WTC11 (cell line): ENCODE data around the gene KSR1. TPM values are rescaled to one million over a fixed set of nuclear protein-coding genes. Genes with fewer than 3 reads are reported as not detected.
"Not testable (repeated sequence)": the region's sequence is repeated elsewhere in the genome, so short reads cannot be mapped to it uniquely, and the experiment has no call there.

Source experiments
- ATAC-seq: fragments of 200-7000 bp; cut with Tn5 transposase; 2 replicates; pipeline ENCODE4 v1.10.0; 2021; ENCODE audit warnings: mild to moderate bottlenecking, moderate library complexity
- CTCF ChIA-PET: fragments of 300-600 bp; sonication (Branson Sonifier 250); formaldehyde crosslinking; loops from one replicate; lab custom pipeline; 2021; ENCODE audit warnings: antibody characterized with exemption; lab: Charles Lee
- POLR2A ChIA-PET: fragments of 350-600 bp; sonication (Branson Sonifier 250); formaldehyde crosslinking; loops from one replicate; lab custom pipeline; 2021; ENCODE audit warnings: antibody characterized with exemption; lab: Charles Lee
- DNase-seq: peaks from one replicate; pipeline ENCODE4 v3.0.0; 2021; ENCODE audit warnings: low spot score
- H3K27ac Mint-ChIP-seq: 2 replicates; pipeline ENCODE4 v1.8.0; 2021; ENCODE audit warnings: mixed read lengths
- H3K27me3 Mint-ChIP-seq: 2 replicates; pipeline ENCODE4 v1.8.0; 2021; ENCODE audit warnings: low read depth, mild to moderate bottlenecking, moderate library complexity, mixed read lengths
- H3K36me3 Mint-ChIP-seq: 2 replicates; pipeline ENCODE4 v1.8.0; 2021; ENCODE audit warnings: mixed read lengths
- H3K4me1 Mint-ChIP-seq: 2 replicates; pipeline ENCODE4 v1.8.0; 2022; ENCODE audit warnings: mixed read lengths
- H3K4me3 Mint-ChIP-seq: 2 replicates; pipeline ENCODE4 v1.8.0; 2021; ENCODE audit warnings: mild to moderate bottlenecking, moderate library complexity, mixed read lengths
- H3K9me3 Mint-ChIP-seq: 2 replicates; pipeline ENCODE4 v1.8.0; 2021; ENCODE audit warnings: mixed read lengths
- FOXK1 ChIP-seq: sonication (generic); formaldehyde crosslinking; IDR thresholded peaks from 2 replicates; pipeline ENCODE4 v1.8.0; 2022; ENCODE audit warnings: mild to moderate bottlenecking, moderate library complexity, missing genetic modification reagents
- JAZF1 ChIP-seq: fragments of 250-450 bp; sonication (Bioruptor Pico); IDR thresholded peaks from 2 replicates; pipeline ENCODE4 v1.9.0; 2021; ENCODE audit warnings: moderate library complexity, mild to moderate bottlenecking, inconsistent platforms
- NFATC4 ChIP-seq: fragments of 250-450 bp; sonication (Bioruptor Pico); IDR thresholded peaks from 2 replicates; pipeline ENCODE4 v1.9.0; 2021; ENCODE audit warnings: mild to moderate bottlenecking
- NFE2L1 ChIP-seq: sonication (generic); formaldehyde crosslinking; IDR thresholded peaks from 2 replicates; pipeline ENCODE4 v1.8.1; 2023; ENCODE audit warnings: missing genetic modification reagents
- TEAD1 ChIP-seq: sonication (generic); formaldehyde crosslinking; IDR thresholded peaks from 2 replicates; pipeline ENCODE4 v1.8.0; 2022; ENCODE audit warnings: mild to moderate bottlenecking, missing genetic modification reagents
- TP53 ChIP-seq: sonication (generic); formaldehyde crosslinking; IDR thresholded peaks from 2 replicates; pipeline ENCODE4 v1.8.1; 2023; ENCODE audit warnings: mild to moderate bottlenecking, missing genetic modification reagents
- ZBTB21 ChIP-seq: sonication (generic); formaldehyde crosslinking; IDR thresholded peaks from 2 replicates; pipeline ENCODE4 v1.8.1; 2023; ENCODE audit warnings: mild to moderate bottlenecking, missing genetic modification reagents, borderline replicate concordance
- ZNF263 ChIP-seq: sonication (generic); formaldehyde crosslinking; IDR thresholded peaks from 2 replicates; pipeline ENCODE4 v1.8.1; 2022; ENCODE audit warnings: low read depth, mild to moderate bottlenecking, moderate library complexity, missing genetic modification reagents
- ZNF423 ChIP-seq: fragments of 250-450 bp; sonication (Bioruptor Pico); IDR thresholded peaks from 2 replicates; pipeline ENCODE4 v2.1.2; 2022; ENCODE audit warnings: mild to moderate bottlenecking, moderate library complexity
- total RNA-seq: library from RNA; stranded (reverse); gene quantifications from 3 replicates; pipeline ENCODE4 v1.2.3, GENCODE V29; 2021
- TF ChIP-seq, protein P1 (sequence below): sonication (generic); formaldehyde crosslinking; IDR thresholded peaks from 2 replicates; pipeline ENCODE4 v1.8.1; 2023; ENCODE audit warnings: mild to moderate bottlenecking, missing genetic modification reagents, moderate library complexity
- TF ChIP-seq, protein P2 (sequence below): sonication (generic); formaldehyde crosslinking; IDR thresholded peaks from 2 replicates; pipeline ENCODE4 v1.8.1; 2023; ENCODE audit warnings: mild to moderate bottlenecking, missing genetic modification reagents, borderline replicate concordance
- TF ChIP-seq, protein P3 (sequence below): sonication (generic); formaldehyde crosslinking; IDR thresholded peaks from 2 replicates; pipeline ENCODE4 v1.8.0; 2022; ENCODE audit warnings: mild to moderate bottlenecking, missing genetic modification reagents
- TF ChIP-seq, protein P4 (sequence below): fragments of 250-450 bp; sonication (Bioruptor Pico); IDR thresholded peaks from 2 replicates; pipeline ENCODE4 v1.9.0; 2021; ENCODE audit warnings: mild to moderate bottlenecking

KSR1 gene
- total RNA-seq, 1 experiment from 2014 or later: 45.5 TPM

DNA sequence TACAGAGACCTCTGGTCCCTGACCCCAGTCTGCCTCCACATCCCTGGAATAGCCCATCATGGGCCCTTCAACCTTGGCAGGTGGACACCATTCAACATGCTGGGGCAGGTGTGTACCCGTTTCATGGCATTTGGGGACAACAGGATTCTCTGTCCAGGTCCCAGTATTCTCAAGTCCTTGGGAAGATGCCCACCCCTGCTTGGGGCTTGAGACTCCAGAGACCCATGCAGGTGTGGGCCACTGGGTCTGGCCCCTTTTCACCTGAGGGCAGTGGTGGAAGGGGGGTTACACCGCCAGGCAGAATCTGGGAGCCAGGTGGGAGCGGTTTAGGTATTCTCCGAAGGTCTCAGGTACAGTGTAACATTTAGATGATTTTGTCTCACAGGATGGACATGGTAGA, 37.1 kb upstream of the KSR1 start (continued):
- TF ChIP-seq, protein P1, sequence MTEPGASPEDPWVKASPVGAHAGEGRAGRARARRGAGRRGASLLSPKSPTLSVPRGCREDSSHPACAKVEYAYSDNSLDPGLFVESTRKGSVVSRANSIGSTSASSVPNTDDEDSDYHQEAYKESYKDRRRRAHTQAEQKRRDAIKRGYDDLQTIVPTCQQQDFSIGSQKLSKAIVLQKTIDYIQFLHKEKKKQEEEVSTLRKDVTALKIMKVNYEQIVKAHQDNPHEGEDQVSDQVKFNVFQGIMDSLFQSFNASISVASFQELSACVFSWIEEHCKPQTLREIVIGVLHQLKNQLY (CRISPR knock-in tag): no peak
- no peak for TF ChIP-seq NFATC4

DNA sequence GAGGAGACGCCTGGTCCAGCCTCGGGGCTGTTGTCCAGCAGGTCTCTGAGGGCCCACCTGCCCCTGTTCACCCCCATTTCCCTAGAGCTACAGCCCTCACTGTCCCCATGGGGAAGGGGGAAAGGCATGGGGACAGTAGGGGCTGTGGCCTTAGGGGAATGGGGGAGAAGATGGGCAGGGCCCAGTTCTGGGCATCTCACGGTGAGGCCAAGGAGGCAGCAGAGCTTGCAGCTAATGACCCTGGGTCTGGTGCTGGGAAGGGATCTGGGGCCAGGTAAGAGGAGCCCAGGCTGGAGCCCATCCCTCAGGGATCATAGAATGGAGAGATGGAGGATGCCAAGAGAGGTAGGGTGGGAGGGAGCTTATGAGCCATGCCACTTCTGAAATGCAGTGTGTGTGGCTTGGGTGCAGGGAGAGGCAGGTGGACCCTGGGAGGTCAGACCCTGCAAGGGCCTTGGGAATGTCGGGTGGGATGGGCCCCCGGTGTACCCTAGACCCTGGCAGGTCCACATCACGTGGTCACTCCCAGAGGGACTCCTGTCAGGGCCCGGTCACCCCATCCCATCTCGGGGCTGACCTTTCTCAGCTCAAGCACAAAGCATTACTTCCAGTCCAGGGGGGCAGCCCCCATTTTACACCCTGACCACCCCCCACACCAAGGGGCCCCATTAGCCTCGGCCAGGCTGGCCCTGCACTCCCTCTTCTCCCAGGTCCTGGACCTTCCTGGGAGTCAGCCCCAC, 35.9 kb upstream of the KSR1 start:
- Mint-ChIP-seq H3K27me3 (no peaks in the 10 kb centered on the region), H3K36me3 (no peaks in the 10 kb centered on the region), H3K4me1 (no peaks in the 10 kb centered on the region), H3K9me3 (no peaks in the 10 kb centered on the region), H3K4me3 (no peak overlapping the region), H3K27ac (no peak overlapping the region)
- DNase-seq (no peak), ATAC-seq (no peak)
- POLR2A ChIA-PET: no interaction called here
- CTCF ChIA-PET: interaction anchor here (0.8 to 1.3 kb wide), 4 partner anchors 11 to 182 kb away, joined by 3 read pairs; partner anchors contain the start of gene KSR1
- TF ChIP-seq, protein P2, sequence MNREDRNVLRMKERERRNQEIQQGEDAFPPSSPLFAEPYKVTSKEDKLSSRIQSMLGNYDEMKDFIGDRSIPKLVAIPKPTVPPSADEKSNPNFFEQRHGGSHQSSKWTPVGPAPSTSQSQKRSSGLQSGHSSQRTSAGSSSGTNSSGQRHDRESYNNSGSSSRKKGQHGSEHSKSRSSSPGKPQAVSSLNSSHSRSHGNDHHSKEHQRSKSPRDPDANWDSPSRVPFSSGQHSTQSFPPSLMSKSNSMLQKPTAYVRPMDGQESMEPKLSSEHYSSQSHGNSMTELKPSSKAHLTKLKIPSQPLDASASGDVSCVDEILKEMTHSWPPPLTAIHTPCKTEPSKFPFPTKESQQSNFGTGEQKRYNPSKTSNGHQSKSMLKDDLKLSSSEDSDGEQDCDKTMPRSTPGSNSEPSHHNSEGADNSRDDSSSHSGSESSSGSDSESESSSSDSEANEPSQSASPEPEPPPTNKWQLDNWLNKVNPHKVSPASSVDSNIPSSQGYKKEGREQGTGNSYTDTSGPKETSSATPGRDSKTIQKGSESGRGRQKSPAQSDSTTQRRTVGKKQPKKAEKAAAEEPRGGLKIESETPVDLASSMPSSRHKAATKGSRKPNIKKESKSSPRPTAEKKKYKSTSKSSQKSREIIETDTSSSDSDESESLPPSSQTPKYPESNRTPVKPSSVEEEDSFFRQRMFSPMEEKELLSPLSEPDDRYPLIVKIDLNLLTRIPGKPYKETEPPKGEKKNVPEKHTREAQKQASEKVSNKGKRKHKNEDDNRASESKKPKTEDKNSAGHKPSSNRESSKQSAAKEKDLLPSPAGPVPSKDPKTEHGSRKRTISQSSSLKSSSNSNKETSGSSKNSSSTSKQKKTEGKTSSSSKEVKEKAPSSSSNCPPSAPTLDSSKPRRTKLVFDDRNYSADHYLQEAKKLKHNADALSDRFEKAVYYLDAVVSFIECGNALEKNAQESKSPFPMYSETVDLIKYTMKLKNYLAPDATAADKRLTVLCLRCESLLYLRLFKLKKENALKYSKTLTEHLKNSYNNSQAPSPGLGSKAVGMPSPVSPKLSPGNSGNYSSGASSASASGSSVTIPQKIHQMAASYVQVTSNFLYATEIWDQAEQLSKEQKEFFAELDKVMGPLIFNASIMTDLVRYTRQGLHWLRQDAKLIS: no peak
- TF ChIP-seq FOXK1 (CRISPR knock-in tag) (no peak), NFE2L1 (no peak)
- TF ChIP-seq, protein P3, sequence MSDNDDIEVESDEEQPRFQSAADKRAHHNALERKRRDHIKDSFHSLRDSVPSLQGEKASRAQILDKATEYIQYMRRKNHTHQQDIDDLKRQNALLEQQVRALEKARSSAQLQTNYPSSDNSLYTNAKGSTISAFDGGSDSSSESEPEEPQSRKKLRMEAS (CRISPR knock-in tag): no peak
- TF ChIP-seq, all 79 proteins: peak for 0

DNA sequence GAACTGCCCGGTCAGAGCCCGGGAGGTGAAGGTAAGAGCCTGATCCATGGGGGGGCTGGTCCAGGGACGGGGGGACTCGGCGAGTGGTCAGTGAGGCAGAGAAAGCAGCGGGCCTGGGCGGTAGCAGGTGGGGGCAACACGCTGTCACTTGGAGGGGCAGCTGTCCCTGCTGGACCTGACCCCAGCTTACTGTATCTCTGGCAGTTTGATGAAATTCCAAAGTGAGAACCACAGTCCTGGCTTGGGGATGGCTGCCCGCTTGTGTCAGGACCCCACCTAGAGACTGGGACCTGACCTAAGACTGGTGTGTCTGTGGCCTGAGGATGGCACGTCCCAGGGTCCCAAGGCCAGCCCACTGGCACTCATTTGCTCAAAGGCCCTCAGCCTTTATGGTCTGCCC, 35.1 kb upstream of the KSR1 start:
- ChIA-PET CTCF (interaction anchor here (0.8 to 1.3 kb wide), 4 partner anchors 10 to 182 kb away, joined by 3 read pairs; partner anchors contain the start of gene KSR1), POLR2A (no interaction called here)
- ATAC-seq: no peak
- TF ChIP-seq TP53 (CRISPR knock-in tag) (no peak), ZNF263 (CRISPR knock-in tag) (no peak), ZNF423 (CRISPR knock-in tag) (no peak), TEAD1 (no peak), JAZF1 (no peak), ZBTB21 (no peak)
- TF ChIP-seq, protein P4, sequence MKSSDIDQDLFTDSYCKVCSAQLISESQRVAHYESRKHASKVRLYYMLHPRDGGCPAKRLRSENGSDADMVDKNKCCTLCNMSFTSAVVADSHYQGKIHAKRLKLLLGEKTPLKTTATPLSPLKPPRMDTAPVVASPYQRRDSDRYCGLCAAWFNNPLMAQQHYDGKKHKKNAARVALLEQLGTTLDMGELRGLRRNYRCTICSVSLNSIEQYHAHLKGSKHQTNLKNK (CRISPR knock-in tag): no peak
- DNase-seq: no peak
- Mint-ChIP-seq H3K9me3 (no peaks in the 10 kb centered on the region), H3K27ac (no peak overlapping the region), H3K27me3 (no peaks in the 10 kb centered on the region), H3K4me3 (no peak overlapping the region), H3K36me3 (no peaks in the 10 kb centered on the region), H3K4me1 (no peaks in the 10 kb centered on the region)

DNA sequence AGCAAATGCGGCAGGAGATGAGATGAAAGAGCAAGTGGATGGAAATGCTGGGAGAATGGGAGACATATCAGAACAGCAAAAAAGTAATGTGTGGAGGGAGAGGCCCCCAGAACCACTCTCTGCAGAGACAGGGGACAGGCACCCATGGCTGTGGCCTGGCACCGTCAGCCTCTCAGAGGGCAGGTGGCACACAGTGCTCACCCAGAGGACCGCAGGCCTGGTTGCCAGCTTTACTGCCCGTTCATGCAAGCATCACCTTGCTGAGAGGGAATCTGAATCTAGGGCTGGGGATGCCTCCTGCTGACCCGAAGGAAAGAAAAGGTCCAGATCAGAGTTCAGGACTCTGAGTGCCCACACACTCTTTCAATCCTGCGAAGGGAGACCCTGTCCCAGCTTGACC, 34.6 kb upstream of the KSR1 start:
- POLR2A ChIA-PET, H3K27ac Mint-ChIP-seq, H3K9me3 Mint-ChIP-seq, H3K4me3 Mint-ChIP-seq, ATAC-seq, H3K4me1 Mint-ChIP-seq, DNase-seq, H3K36me3 Mint-ChIP-seq, H3K27me3 Mint-ChIP-seq: not testable (repeated sequence)
- CTCF ChIA-PET: interaction anchor here (1.2 to 1.3 kb wide), 2 partner anchors 9 to 14 kb away, joined by 3 read pairs; no protein-coding TSS in a partner anchor
